Activated CD8-positive, alpha-beta memory T cell treated with anti-CD3 and anti-CD28 coated beads, Interleukin-2, amount 50 U/mL, for 24 hours (primary cell): ENCODE measurements around the gene SELENOH.

Source experiments
- DNase-seq: peaks from one replicate; pipeline ENCODE4 v3.0.0-alpha.2; 2020; ENCODE audit errors: extremely low read depth

The SELENOH gene

GRCh38 chr11:57781529-57781943 lies 40.2 kb downstream of the SELENOH start:
- no peak for DNase-seq

GRCh38 chr11:57785072-57785471 lies 43.8 kb downstream of the SELENOH start:
- no peak for DNase-seq

GRCh38 chr11:57786436-57786835 lies 45.1 kb downstream of the SELENOH start:
- no peak for DNase-seq

GRCh38 chr11:57787006-57787604 lies 45.8 kb downstream of the SELENOH start:
- DNase-seq, result no peak

GRCh38 chr11:57787920-57788702 lies 46.8 kb downstream of the SELENOH start:
- no peak for DNase-seq

GRCh38 chr11:57788703-57789088 lies 47.4 kb downstream of the SELENOH start:
- no peak for DNase-seq

- no peak for DNase-seq
Measured at GRCh38 chr11:57791321-57792059, 50.2 kb downstream of the SELENOH start.

- DNase-seq, result peak; percentile 56
Measured at GRCh38 chr11:57792060-57792541, 50.8 kb downstream of the SELENOH start.

GRCh38 chr11:57792870-57793269 lies 51.6 kb downstream of the SELENOH start:
- no peak for DNase-seq
